NCI-H2107 treated with DMSO at 0.1 percent for 48 hours (cell line): ENCODE results near the gene NEK4.
A peak's percentile ranks its signal among the peaks of the same experiment; 100 is the strongest.
"Not testable (repeated sequence)": the region's sequence is repeated elsewhere in the genome, so short reads cannot be mapped to it uniquely, and the experiment has no call there.

Experiments used
- DNase-seq: peaks from one replicate; lab custom pipeline; 2025; ENCODE audit not compliant: unreplicated experiment; lab: John Stamatoyannopoulos, UW

NEK4 gene

GRCh38 chr3:52779837-52780585 lies 9.3 kb upstream of the NEK4 start:
- no peak for DNase-seq

DNA sequence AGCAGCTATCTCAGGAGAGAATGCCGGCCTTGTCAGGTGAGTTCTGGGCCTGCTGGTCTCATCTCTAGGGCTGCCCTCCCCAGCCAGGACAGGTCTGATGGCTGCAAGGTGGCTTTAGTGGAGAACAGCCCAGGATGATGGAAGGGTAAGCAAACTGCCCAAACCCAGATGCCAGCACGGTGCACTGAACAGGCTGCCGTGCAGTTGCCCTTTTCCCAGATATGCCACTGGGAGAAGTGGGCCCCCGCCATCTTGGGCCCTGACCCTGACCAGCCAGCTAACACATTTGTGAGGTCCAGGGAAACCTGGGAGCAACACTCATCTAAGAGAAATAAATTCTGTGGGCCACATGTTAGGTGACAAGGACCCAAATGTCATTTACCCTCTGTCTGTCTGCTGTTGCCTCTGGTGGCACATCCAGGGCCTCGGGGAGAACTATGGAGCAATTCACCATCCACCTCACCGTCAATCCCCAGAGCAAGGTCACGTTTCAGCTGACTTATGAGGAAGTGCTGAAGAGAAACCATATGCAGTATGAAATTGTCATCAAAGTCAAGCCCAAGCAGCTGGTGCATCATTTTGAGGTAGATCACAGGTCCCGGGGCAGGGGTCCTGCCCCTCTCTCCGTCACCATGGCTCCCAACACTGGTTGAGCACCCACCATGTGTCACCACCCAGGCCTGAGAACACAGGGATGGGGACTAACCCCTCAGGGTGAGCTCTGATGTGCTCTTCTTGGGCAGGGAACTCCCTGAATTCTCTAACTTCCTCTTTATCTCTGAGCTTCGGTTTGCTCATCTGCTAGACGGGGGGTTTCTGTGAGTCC lies 8.5 kb upstream of the NEK4 start:
- no peak for DNase-seq

GRCh38 chr3:52777959-52778805 lies 7.4 kb upstream of the NEK4 start:
- DNase-seq, result no peak

DNA sequence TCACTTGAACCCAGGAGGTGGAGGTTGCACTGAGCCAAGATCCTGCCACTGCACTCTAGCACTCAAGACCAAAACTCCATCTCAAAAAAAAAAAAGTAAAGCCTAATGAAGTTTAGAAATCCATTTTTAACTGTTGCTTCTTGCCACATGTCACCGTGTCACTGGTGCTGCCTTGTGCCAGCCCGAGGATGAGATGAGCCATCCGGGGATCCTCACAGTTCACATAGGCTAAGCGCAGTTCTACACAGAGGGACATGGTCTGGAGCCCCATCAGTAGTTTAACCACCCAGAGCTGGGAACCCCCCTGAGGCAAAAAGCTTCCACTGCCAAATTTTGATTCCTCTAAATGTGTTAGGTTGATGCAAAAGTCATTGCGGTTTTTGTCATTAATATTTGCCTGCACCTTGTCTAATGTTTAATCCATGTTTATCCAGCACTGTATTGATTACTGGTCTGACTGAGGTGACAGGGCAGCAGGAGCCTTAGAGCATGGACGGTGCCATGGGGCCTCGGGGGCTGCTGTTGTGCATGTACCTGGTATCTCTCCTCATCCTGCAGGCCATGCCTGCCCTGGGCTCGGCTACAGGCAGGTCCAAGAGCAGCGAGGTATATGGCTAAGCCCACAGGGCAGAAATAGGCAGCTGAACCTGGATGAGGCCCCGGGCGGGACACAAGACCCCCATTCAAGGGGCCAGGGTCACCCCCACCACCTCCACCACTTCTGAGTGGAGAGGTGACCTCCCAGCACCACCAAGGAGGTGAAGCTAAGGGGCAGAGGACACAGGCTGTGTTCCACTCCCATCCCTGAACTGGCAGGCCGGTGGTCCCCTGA lies 6.6 kb upstream of the NEK4 start, which contains the start of gene ITIH1:
ITIH1 (plus strand) TSS at position 473 of the 832 bp plus-strand sequence; CDS start at position 490, 17 bp downstream.
- DNase-seq, result no peak

DNA sequence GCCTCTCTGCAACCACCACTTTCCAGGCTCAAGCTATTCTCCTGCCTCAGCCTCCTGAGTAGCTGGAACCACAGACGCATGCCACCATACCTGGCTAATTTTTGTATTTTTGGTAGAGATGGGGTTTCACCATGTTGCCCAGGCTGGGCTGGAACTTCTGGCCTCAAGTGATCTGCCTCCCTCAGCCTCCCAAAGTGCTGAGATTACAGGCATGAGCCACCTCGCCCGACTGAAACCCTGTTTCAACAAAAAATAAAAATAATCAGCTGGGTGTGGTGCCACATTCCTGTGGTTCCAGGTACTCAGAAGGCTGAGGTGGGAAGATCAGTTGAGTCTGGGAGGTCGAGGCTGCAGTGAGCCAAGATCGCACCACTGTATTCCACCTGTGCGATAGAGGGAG lies 5.7 kb upstream of the NEK4 start:
- DNase-seq, result not testable (repeated sequence)

- DNase-seq, result no peak
These were observed 5.1 kb upstream of the NEK4 start for GRCh38 chr3:52775877-52776276.

GRCh38 chr3:52774901-52775864 lies 4.4 kb upstream of the NEK4 start:
- peak; percentile 18 for DNase-seq

DNA sequence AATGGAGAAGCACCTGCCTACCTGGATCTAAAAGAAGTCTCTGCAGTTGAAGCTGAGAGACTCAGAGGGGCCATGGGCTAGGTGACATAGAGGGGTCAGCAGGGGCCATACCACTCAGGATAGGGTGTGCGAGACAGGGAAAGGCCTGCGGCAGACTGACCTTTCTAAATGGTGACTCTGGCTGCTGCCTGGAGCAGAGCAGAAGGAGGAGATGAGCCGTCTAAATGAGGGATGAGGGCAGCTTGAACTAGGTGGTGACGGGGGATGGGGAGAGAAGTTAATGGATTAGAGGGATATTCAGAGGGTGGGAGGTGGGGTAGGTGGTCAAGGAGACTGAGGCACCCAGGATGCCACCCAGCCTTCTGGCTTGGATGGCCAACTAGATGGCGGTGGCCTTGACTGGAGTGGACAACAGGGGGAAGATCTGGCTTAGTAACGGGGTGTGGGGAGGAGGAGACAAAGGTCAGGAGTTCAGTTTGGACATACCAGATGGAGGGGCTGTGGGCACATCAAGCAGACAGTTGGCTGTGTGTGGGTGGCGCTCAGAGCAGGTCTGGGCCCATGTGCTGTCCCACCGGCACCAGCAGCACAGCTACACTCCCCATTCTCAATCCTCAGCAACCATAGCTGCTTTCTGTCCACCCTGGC lies 3.5 kb upstream of the NEK4 start:
- no peak for DNase-seq

DNA sequence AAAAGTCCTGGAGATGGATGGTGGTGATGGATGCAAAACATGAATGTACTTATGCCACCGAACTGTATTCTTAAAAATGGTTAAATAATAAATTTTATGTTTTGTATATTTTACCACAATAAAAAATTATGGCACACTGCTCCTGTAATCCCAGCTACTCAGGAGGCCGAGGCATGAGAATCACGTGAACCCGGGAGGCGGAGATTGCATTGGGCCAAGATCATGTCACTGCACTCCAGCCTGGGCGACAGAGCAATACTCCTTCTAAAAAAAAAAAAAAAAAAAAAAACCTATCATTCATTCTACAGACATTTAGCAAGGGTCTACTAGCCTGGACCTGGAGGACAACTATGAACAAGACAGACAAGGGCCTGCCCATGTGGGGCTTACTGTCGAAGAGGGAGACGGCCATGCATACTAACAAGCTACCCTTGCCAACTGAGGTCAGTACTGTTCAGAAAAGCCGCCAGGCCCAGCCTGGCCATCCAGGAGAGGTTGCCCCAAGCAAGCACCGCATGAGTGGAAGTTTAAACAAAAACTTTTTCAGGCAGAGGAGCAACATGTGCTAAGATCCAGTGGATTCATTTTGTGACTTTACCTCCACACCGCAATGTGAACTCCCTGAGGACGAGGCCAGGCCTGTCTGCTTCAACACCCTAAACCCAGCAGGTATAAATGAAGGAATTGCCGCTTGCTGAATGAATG lies 2.8 kb upstream of the NEK4 start:
- DNase-seq, result no peak

- no peak for DNase-seq
These were observed 962 bp upstream of the NEK4 start for GRCh38 chr3:52771702-52772101.

DNA sequence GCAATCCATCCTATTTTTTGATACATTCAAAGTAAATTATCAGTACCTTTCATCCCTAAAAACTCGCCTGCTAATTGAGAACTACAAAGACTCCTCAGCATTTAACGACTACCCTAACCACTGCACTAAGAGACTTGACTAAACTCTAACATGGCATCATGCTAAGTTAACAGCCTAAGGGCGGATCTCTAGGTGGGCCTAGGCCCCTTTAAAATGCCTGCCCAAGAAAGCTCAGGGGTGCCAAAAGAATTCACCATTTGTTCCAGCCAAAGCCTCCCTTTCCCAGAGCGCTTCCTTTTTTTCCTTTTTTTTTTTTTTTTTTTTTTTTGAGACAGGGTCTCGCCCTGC lies 568 bp upstream of the NEK4 start:
- DNase-seq, result no peak

DNA sequence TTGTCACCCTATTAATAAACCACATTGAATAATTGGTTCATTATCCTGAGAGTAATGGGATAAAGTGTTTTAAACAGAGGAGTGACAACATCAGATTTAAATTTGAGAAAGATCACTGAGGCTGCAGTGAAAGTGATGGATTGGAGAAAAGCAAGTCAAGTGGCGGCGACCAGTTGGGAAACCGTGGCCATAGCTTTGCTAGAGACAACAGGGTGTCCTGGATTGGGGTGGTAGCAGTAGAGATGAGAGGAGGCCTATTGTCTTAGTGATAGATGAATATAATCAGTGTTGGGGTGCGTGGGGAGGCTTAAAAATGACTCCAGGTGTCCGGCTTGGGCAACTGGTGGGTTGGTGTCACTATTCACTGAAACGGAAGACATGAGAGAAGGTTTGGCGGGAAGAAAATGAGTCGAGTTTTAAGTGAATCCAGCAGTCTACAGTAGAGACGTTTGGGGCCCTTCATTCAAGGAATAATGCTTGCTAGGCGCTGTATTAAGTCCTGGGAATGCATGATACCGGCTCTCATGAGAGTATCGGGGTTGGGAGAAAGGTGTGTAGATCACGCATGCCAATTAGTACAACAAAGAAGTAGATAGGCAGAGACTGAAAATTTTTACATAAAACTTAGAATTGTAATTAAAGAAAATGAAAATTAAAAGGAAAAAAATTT lies 819 bp downstream of the NEK4 start:
- no peak for DNase-seq

- DNase-seq, result no peak
These were observed 7.3 kb downstream of the NEK4 start for GRCh38 chr3:52763466-52763865.

- no peak for DNase-seq
These were observed 14.6 kb downstream of the NEK4 start for GRCh38 chr3:52756141-52756540.

GRCh38 chr3:52754373-52754772 lies 16.4 kb downstream of the NEK4 start:
- no peak for DNase-seq

GRCh38 chr3:52752045-52752660 lies 18.6 kb downstream of the NEK4 start:
- DNase-seq, result no peak

DNA sequence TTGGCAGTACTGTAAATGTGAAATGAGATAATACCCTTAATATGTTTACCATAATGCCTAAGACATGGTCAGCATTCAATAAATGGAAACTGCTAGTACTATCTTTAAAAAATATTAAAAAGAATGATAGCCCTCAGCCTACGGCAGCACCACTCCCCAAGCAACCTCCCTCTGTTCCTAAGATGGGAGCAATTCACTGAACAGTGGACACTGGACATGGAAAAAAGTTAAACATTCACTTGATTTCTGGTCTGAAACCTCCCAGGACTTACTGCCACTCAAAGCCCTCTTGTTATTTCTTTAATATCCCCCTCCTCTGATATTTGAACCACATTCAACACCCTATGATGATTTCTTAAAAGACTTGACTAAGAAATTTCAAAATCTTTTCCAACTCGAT lies 27.0 kb downstream of the NEK4 start:
- DNase-seq, result no peak
